Measurements from ENCODE around the gene MAML3.

The MAML3 gene

GRCh38 chr4:139808808-139809756, 344.9 kb downstream of the MAML3 start:
- H3K36me3 ChIP-seq: no peaks in the 10 kb centered on the region
- TF ChIP-seq CTCF (IDR thresholded peaks at IDR 0.05): no peak
- peaks cover 17 to 20% of the 10 kb centered on the region in 2 experiments for H3K4me1 ChIP-seq (ENCODE audit: control insufficient read depth in 1 of 2, insufficient read depth in 1 of 2, low read depth in 1 of 2, low read length in 1 of 2)
- H3K27me3 ChIP-seq: no peaks in the 10 kb centered on the region
- no peak overlapping the region for H3K4me3 ChIP-seq (ENCODE audit: low read depth in 1 of 2, low read length in 1 of 2)
- H3K9me3 ChIP-seq: no peaks in the 10 kb centered on the region
- peak overlapping the region; percentile 1 for H3K27ac ChIP-seq

GRCh38 chr4:139808381-139808807, 345.6 kb downstream of the MAML3 start:
- no peaks in the 10 kb centered on the region for H3K36me3 ChIP-seq
- H3K4me3 ChIP-seq (ENCODE audit: low read depth in 1 of 2, low read length in 1 of 2): no peak overlapping the region
- TF ChIP-seq CTCF (IDR thresholded peaks at IDR 0.05): no peak
- peak overlapping the region; percentile 1 for H3K27ac ChIP-seq
- no peaks in the 10 kb centered on the region for H3K9me3 ChIP-seq
- no peaks in the 10 kb centered on the region for H3K27me3 ChIP-seq
- peaks cover 16 to 18% of the 10 kb centered on the region in 2 experiments for H3K4me1 ChIP-seq (ENCODE audit: control insufficient read depth in 1 of 2, insufficient read depth in 1 of 2, low read depth in 1 of 2, low read length in 1 of 2)

GRCh38 chr4:139807483-139807882, 346.5 kb downstream of the MAML3 start:
- no peaks in the 10 kb centered on the region for H3K27me3 ChIP-seq
- H3K4me3 ChIP-seq (ENCODE audit: low read depth in 1 of 2, low read length in 1 of 2): no peak overlapping the region
- no peak for TF ChIP-seq CTCF (IDR thresholded peaks at IDR 0.05)
- no peaks in the 10 kb centered on the region for H3K9me3 ChIP-seq
- H3K4me1 ChIP-seq (ENCODE audit: control insufficient read depth in 1 of 2, insufficient read depth in 1 of 2, low read depth in 1 of 2, low read length in 1 of 2): peaks cover 16 to 18% of the 10 kb centered on the region in 2 experiments
- no peak overlapping the region for H3K27ac ChIP-seq
- H3K36me3 ChIP-seq: no peaks in the 10 kb centered on the region

DNA sequence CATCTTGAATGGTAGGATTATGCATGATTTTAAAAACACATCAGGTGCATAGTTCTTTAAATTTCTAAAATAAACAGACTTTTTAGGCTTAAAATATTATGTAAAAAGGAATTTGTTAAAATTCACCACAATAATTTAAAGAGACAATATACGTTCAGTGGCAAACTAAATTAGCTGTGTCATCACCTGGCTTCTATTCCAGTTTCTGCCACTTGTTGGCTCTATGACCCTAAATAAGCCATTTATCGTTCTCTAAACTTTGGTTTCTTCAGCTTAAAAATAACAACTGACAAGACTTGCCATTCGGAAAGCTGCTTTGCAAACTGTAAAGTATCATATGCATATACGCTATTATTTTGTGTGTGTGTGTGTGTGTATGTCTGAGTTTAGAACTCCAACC, 347.1 kb downstream of the MAML3 start:
- Histone ChIP-seq H3K27ac (no peak overlapping the region), H3K36me3 (no peaks in the 10 kb centered on the region), H3K9me3 (no peaks in the 10 kb centered on the region), H3K27me3 (no peaks in the 10 kb centered on the region), H3K4me1 (ENCODE audit: control insufficient read depth in 1 of 2, insufficient read depth in 1 of 2, low read depth in 1 of 2, low read length in 1 of 2) (peaks cover 16 to 18% of the 10 kb centered on the region in 2 experiments), H3K4me3 (ENCODE audit: low read depth in 1 of 2, low read length in 1 of 2) (no peak overlapping the region)
- no peak for TF ChIP-seq CTCF (IDR thresholded peaks at IDR 0.05)

- Histone ChIP-seq H3K27ac (no peak overlapping the region), H3K27me3 (no peaks in the 10 kb centered on the region), H3K36me3 (no peaks in the 10 kb centered on the region), H3K4me3 (ENCODE audit: low read depth in 1 of 2, low read length in 1 of 2) (no peak overlapping the region), H3K4me1 (ENCODE audit: control insufficient read depth in 1 of 2, insufficient read depth in 1 of 2, low read depth in 1 of 2, low read length in 1 of 2) (no peaks in the 10 kb centered on the region), H3K9me3 (no peaks in the 10 kb centered on the region)
- no peak for TF ChIP-seq CTCF (IDR thresholded peaks at IDR 0.05)
Measured at GRCh38 chr4:139802931-139803330, 351.1 kb downstream of the MAML3 start.
